Tongue (tissue), 2 donors: ENCODE measurements around the gene STIM1. TPM values are rescaled to one million over a fixed set of nuclear protein-coding genes. Genes with fewer than 3 reads are reported as not detected.
"Not testable (repeated sequence)": the region's sequence is repeated elsewhere in the genome, so short reads cannot be mapped to it uniquely, and the experiment has no call there.

Experiments used
- DNase-seq: peaks from one replicate; pipeline ENCODE4 v3.0.0-alpha.2; 2015
- total RNA-seq: library from RNA; depleted of rRNA; stranded (reverse); fragments of >200 nt; gene quantifications from one replicate; pipeline ENCODE4 v1.2.3, GENCODE V29; 2014

The STIM1 gene
- total RNA-seq, 1 donor from 2014 or later: 71.0 TPM

GRCh38 chr11:3855808-3856491 lies 486 bp downstream of the STIM1 start:
- DNase-seq: peak; percentile 48

- no peak for DNase-seq
Observed at GRCh38 chr11:3856856-3857553, 1.5 kb downstream of the STIM1 start.

- DNase-seq: no peak
Observed at GRCh38 chr11:3857628-3858027, 2.2 kb downstream of the STIM1 start.

- peak; percentile 75 for DNase-seq
Observed at GRCh38 chr11:3859373-3859881, 4.0 kb downstream of the STIM1 start.

GRCh38 chr11:3860375-3860774 lies 4.9 kb downstream of the STIM1 start:
- no peak for DNase-seq

- DNase-seq: not testable (repeated sequence)
Observed at GRCh38 chr11:3860898-3861393, 5.5 kb downstream of the STIM1 start.

- DNase-seq: no peak
Observed at GRCh38 chr11:3861683-3862082, 6.2 kb downstream of the STIM1 start.

- DNase-seq: peak; percentile 33
Observed at GRCh38 chr11:3865388-3866193, 10.1 kb downstream of the STIM1 start.

GRCh38 chr11:3866206-3866605 lies 10.7 kb downstream of the STIM1 start:
- no peak for DNase-seq

GRCh38 chr11:3866836-3867208 lies 11.4 kb downstream of the STIM1 start:
- DNase-seq: no peak

GRCh38 chr11:3867209-3868091 lies 12.0 kb downstream of the STIM1 start:
- peak; percentile 43 for DNase-seq

- no peak for DNase-seq
Observed at GRCh38 chr11:3873712-3874349, 18.4 kb downstream of the STIM1 start.

- no peak for DNase-seq
Observed at GRCh38 chr11:3876613-3877012, 21.1 kb downstream of the STIM1 start.

- DNase-seq: no peak
Observed at GRCh38 chr11:3877364-3878257, 22.1 kb downstream of the STIM1 start.

- DNase-seq: no peak
Observed at GRCh38 chr11:3878258-3878584, 22.8 kb downstream of the STIM1 start.

GRCh38 chr11:3879216-3879966 lies 23.9 kb downstream of the STIM1 start:
- DNase-seq: no peak

- no peak for DNase-seq
Observed at GRCh38 chr11:3879967-3880542, 24.6 kb downstream of the STIM1 start.

GRCh38 chr11:3880724-3881123 lies 25.3 kb downstream of the STIM1 start:
- no peak for DNase-seq

GRCh38 chr11:3882655-3883054 lies 27.2 kb downstream of the STIM1 start:
- no peak for DNase-seq
